B cell (primary cell): ENCODE data around the gene POLE. TPM values are rescaled to one million over a fixed set of nuclear protein-coding genes. Genes with fewer than 3 reads are reported as not detected.

Source experiments
- ATAC-seq: fragments of 200-7000 bp; cut with Tn5 transposase; one replicate; pipeline ENCODE4 v1.10.0; 2021; ENCODE audit warnings: low read depth, mild to moderate bottlenecking, moderate number of reproducible peaks, moderate library complexity
- CTCF ChIA-PET: fragments of 350-600 bp; sonication (Branson Sonifier 250); formaldehyde crosslinking; loops from one replicate; lab custom pipeline; 2021; ENCODE audit warnings: antibody characterized with exemption, inconsistent platforms; lab: Charles Lee
- POLR2A ChIA-PET: fragments of 350-600 bp; sonication (Branson Sonifier 250); formaldehyde crosslinking; loops from one replicate; lab custom pipeline; 2021; ENCODE audit warnings: antibody characterized with exemption; lab: Charles Lee
- DNase-seq: peaks from one replicate; pipeline ENCODE4 v3.0.0; 2013
- H2AFZ ChIP-seq: 2 replicates; pipeline ENCODE4 v1.6.1; 2012; ENCODE audit warnings: mild to moderate bottlenecking, low read depth, low read length; ENCODE audit not compliant: insufficient read depth, poor library complexity, severe bottlenecking
- H3K27ac ChIP-seq, 2 donors: 1 replicate in 1 of 2; 2 replicates in 1 of 2; pipeline ENCODE4 v1.5.1; 2012 to 2013; ENCODE audit warnings: low read length in 2 of 2, mild to moderate bottlenecking in 2 of 2, moderate library complexity in 1 of 2
- H3K27me3 ChIP-seq, 4 experiments: fragments of 200-600 bp in 1 of 4; sonication (generic) in 1 of 4; replicated peaks in 1 of 4; 1 replicate in 2 of 4; 2 replicates in 2 of 4; pipeline versions ENCODE4 v1.6.1 to v1.7.0; 2013 to 2016; ENCODE audit warnings: low read length in 3 of 4, mild to moderate bottlenecking in 2 of 4, mixed read lengths in 1 of 4, moderate library complexity in 1 of 4; ENCODE audit not compliant: insufficient read depth in 4 of 4, control insufficient read depth in 3 of 4; ENCODE audit errors: control extremely low read depth in 1 of 4
- H3K36me3 ChIP-seq, 2 experiments: replicated peaks in 1 of 2; 1 replicate in 1 of 2; 2 replicates in 1 of 2; pipeline versions ENCODE4 v1.6.1 to v1.7.1; 2013; ENCODE audit warnings: low read length in 1 of 2; ENCODE audit not compliant: insufficient read depth in 2 of 2, control insufficient read depth in 1 of 2; ENCODE audit errors: control extremely low read depth in 1 of 2, extremely low read depth in 1 of 2
- H3K4me1 ChIP-seq, 2 donors: fragments of 200-600 bp in 1 of 2; sonication (generic) in 1 of 2; 1 replicate in 1 of 2; 2 replicates in 1 of 2; pipeline versions ENCODE4 v1.5.1 to v1.6.1; 2013 to 2017; ENCODE audit warnings: low read length in 2 of 2; ENCODE audit not compliant: control insufficient read depth in 2 of 2, insufficient read depth in 2 of 2
- H3K4me2 ChIP-seq: replicated peaks from 2 replicates; pipeline ENCODE3; 2012; ENCODE audit warnings: mild to moderate bottlenecking, low read depth, low read length; ENCODE audit not compliant: poor library complexity, severe bottlenecking
- H3K4me3 ChIP-seq, 5 experiments: fragments of 200-600 bp in 1 of 5; sonication (generic) in 1 of 5; 1 replicate in 3 of 5; 2 replicates in 2 of 5; pipeline versions ENCODE4 v1.5.1 to v1.7.0; 2011 to 2016; ENCODE audit warnings: low read length in 4 of 5, mild to moderate bottlenecking in 4 of 5, low read depth in 2 of 5, control low read depth in 1 of 5, moderate library complexity in 1 of 5; ENCODE audit not compliant: insufficient read depth in 1 of 5; ENCODE audit errors: control extremely low read depth in 1 of 5, extremely low read depth in 1 of 5
- H3K79me2 ChIP-seq: fragments of 200-600 bp; sonication (generic); one replicate; pipeline ENCODE4 v1.6.0; 2016; ENCODE audit warnings: low read length; ENCODE audit not compliant: control insufficient read depth, insufficient read depth
- H3K9ac ChIP-seq: fragments of 200-600 bp; sonication (generic); 2 replicates; pipeline ENCODE4 v1.6.1; 2017; ENCODE audit warnings: mild to moderate bottlenecking, low read length, moderate library complexity
- H3K9me3 ChIP-seq, 3 donors: one replicate each; pipeline versions ENCODE4 v1.6.1 to v1.7.1; 2013; ENCODE audit warnings: low read length in 2 of 3; ENCODE audit not compliant: control insufficient read depth in 2 of 3, insufficient read depth in 1 of 3; ENCODE audit errors: control extremely low read depth in 1 of 3
- H4K20me1 ChIP-seq: 2 replicates; pipeline ENCODE4 v1.6.0; 2012; ENCODE audit warnings: mild to moderate bottlenecking, low read length; ENCODE audit not compliant: insufficient read depth, control insufficient read depth, poor library complexity, severe bottlenecking
- H3K27ac Mint-ChIP-seq: one replicate; pipeline ENCODE4 v1.8.0; 2021; ENCODE audit warnings: mixed read lengths
- H3K27me3 Mint-ChIP-seq: one replicate; pipeline ENCODE4 v1.8.0; 2021; ENCODE audit warnings: mixed read lengths
- H3K4me1 Mint-ChIP-seq: one replicate; pipeline ENCODE4 v1.8.0; 2021; ENCODE audit warnings: mixed read lengths
- H3K4me3 Mint-ChIP-seq: one replicate; pipeline ENCODE4 v1.8.0; 2021; ENCODE audit warnings: mixed read lengths
- H3K9me3 Mint-ChIP-seq: one replicate; pipeline ENCODE4 v1.8.0; 2022; ENCODE audit warnings: mixed read lengths; ENCODE audit not compliant: insufficient read depth
- EZH2 ChIP-seq: IDR thresholded peaks from 2 replicates; pipeline ENCODE4 v1.6.1; 2012; ENCODE audit warnings: borderline replicate concordance, low read depth, mild to moderate bottlenecking, moderate library complexity, low read length; ENCODE audit not compliant: insufficient read depth, poor library complexity, severe bottlenecking
- WGBS: methylation state at CpG from one replicate; pipeline ENCODE4 v1.1.5; 2013; ENCODE audit warnings: missing lambda C conversion rate; ENCODE audit not compliant: insufficient coverage; 5-methylcytosine and 5-hydroxymethylcytosine counted together
- intact Hi-C: fragments of 100-400 bp; cut with micrococcal nuclease; formaldehyde crosslinking; loops from one replicate; pipeline ENCODE4 v1.10.0; 2022
- polyA plus RNA-seq: library from polyadenylated mRNA; depleted of rRNA; stranded (reverse); fragments of >200 nt; gene quantifications from 2 replicates; pipeline ENCODE4 v1.2.3, GENCODE V29; 2012
- total RNA-seq, 2 donors: library from RNA; stranded (reverse); fragments of 120-200 nt in 1 of 2; gene quantifications; 1 replicate in 1 of 2; 2 replicates in 1 of 2; pipeline versions ENCODE4 v1.2.3 to v1.2.4, GENCODE V29; 2013 to 2022
- TF ChIP-seq, protein P1 (sequence below): fragments of 200-600 bp; IDR thresholded peaks from one replicate; pipeline ENCODE4 v1.8.0; 2022; ENCODE audit warnings: antibody characterized with exemption, mild to moderate bottlenecking

POLE gene
- total and polyA plus RNA-seq, 2 donors (not counting 1 experiment from before 2014, with no cell fraction given): 32.0 to 62.0 TPM

DNA sequence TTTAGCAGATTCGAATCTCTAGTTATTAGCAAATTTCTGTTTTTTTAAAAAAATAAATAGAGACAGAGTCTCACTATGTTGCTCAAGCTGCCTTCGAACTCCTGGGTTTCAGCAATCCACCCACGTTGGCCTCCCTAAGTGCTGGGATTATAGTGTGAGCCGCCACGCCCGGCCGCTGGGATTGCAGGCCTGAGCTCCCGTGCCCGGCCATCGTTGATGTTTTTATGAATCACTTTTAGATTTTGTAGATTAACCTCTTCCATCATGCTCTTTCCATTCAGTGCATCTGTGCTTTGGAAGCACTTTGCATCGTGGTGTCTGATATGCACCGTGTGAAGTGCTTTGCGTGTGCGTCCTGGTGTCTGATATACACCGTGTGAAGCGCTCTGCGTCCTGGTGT lies 44.4 kb upstream of the POLE start:
- H3K9ac ChIP-seq: no peak overlapping the region
- DNase-seq (no peak), ATAC-seq (no peak)
- no peaks in the 10 kb centered on the region for H3K9me3 Mint-ChIP-seq
- H3K4me3 Mint-ChIP-seq: no peak overlapping the region
- no peak overlapping the region for H2AFZ ChIP-seq
- TF ChIP-seq, protein P1, sequence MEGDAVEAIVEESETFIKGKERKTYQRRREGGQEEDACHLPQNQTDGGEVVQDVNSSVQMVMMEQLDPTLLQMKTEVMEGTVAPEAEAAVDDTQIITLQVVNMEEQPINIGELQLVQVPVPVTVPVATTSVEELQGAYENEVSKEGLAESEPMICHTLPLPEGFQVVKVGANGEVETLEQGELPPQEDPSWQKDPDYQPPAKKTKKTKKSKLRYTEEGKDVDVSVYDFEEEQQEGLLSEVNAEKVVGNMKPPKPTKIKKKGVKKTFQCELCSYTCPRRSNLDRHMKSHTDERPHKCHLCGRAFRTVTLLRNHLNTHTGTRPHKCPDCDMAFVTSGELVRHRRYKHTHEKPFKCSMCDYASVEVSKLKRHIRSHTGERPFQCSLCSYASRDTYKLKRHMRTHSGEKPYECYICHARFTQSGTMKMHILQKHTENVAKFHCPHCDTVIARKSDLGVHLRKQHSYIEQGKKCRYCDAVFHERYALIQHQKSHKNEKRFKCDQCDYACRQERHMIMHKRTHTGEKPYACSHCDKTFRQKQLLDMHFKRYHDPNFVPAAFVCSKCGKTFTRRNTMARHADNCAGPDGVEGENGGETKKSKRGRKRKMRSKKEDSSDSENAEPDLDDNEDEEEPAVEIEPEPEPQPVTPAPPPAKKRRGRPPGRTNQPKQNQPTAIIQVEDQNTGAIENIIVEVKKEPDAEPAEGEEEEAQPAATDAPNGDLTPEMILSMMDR: no peak
- TF ChIP-seq EZH2: no peak
- H3K9me3 ChIP-seq: no peaks in the 10 kb centered on the region
- H4K20me1 ChIP-seq: no peaks in the 10 kb centered on the region
- no peak overlapping the region for H3K27ac Mint-ChIP-seq
- H3K27me3 Mint-ChIP-seq: no peaks in the 10 kb centered on the region
- POLR2A ChIA-PET: no interaction called here
- H3K4me3 ChIP-seq: no peak overlapping the region
- peaks cover 7% of the 10 kb centered on the region for H3K79me2 ChIP-seq
- CTCF ChIA-PET: no interaction called here
- no peak overlapping the region for H3K27ac ChIP-seq
- H3K27me3 ChIP-seq: no peaks in the 10 kb centered on the region
- no peak overlapping the region for H3K4me2 ChIP-seq
- no peaks in the 10 kb centered on the region for H3K4me1 Mint-ChIP-seq
- intact Hi-C loops: no loop called here
- WGBS: 99% methylated on average over 16 of the region's 17 CpGs
- H3K36me3 ChIP-seq: peaks cover 0 to 80% of the 10 kb centered on the region in 2 experiments
- H3K4me1 ChIP-seq: no peaks in the 10 kb centered on the region

DNA sequence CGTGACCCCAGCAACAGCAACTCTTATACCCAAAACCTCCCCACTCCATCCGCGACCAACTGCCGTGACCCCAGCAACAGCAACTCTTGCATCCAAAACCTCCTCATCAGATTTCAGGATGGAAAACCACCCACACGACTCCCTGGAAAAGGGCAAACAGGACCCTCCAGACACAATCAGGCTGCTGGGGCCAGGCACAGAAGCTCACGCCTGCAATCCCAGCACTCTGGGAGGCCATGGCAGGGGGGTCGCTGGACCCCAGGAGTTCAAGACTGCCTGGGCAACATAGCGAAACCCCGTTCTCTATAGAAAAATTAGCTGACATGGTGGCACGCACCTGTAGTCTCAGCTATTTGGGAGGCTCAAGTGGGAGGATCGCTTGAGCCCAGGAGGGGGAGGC lies 43.2 kb upstream of the POLE start:
- no peak overlapping the region for H2AFZ ChIP-seq
- Mint-ChIP-seq H3K4me3 (no peak overlapping the region), H3K4me1 (no peaks in the 10 kb centered on the region), H3K27me3 (no peaks in the 10 kb centered on the region), H3K27ac (no peak overlapping the region), H3K9me3 (no peaks in the 10 kb centered on the region)
- H3K27me3 ChIP-seq: no peaks in the 10 kb centered on the region
- CTCF ChIA-PET: no interaction called here
- 100% methylated on average over 9 of the region's 11 CpGs for WGBS
- peaks cover 1 to 84% of the 10 kb centered on the region in 2 experiments for H3K36me3 ChIP-seq
- no peak overlapping the region for H3K4me3 ChIP-seq
- no peak overlapping the region for H3K27ac ChIP-seq
- H3K79me2 ChIP-seq: peaks cover 3% of the 10 kb centered on the region
- H3K4me1 ChIP-seq: no peaks in the 10 kb centered on the region
- no peak overlapping the region for H3K4me2 ChIP-seq
- H3K9me3 ChIP-seq: no peaks in the 10 kb centered on the region
- no peak for DNase-seq
- no peak for ATAC-seq
- H4K20me1 ChIP-seq: no peaks in the 10 kb centered on the region
- POLR2A ChIA-PET: interaction anchor here (0.7 kb wide), 1 partner anchor 20 kb away, joined by 3 read pairs; no protein-coding TSS in a partner anchor
- H3K9ac ChIP-seq: no peak overlapping the region
- TF ChIP-seq EZH2: no peak
- TF ChIP-seq, protein P1: no peak
- intact Hi-C loops: no loop called here
